ENCODE results near the gene RBPJL. TPM values are rescaled to one million over a fixed set of nuclear protein-coding genes. Genes with fewer than 3 reads are reported as not detected.

Gene RBPJL
- total RNA-seq, 4 donors from 2014 or later = not detected

- no peak for DNase-seq
- in situ Hi-C loops (cut with MboI; ENCODE audit: low pct_ligation_motif_present in 1 of 4, low pct_unique_long_range_greater_than_20kb in 1 of 4, low sequenced_read_pairs in 3 of 4) (loop anchor here in 3 of 4 donors (10.0 to 25.0 kb wide), 4 partner anchors 124 to 462 kb away; no protein-coding TSS in a partner anchor), intact Hi-C loops (cut with DNase I; ENCODE audit: low total_unique reads) (no loop called here)
- H3K27me3 ChIP-seq = peaks cover 60% of the 10 kb centered on the region
- H3K9me3 ChIP-seq = no peaks in the 10 kb centered on the region
- TF ChIP-seq EP300 (IDR thresholded peaks at IDR 0.05; ENCODE audit: low read depth) (no peak), CTCF (IDR thresholded peaks at IDR 0.05) (no peak), POLR2A (IDR thresholded peaks at IDR 0.05) (no peak), POLR2AphosphoS5 (IDR thresholded peaks at IDR 0.05) (no peak)
- H3K4me3 ChIP-seq = no peak overlapping the region
- H3K4me1 ChIP-seq = peaks cover 0 to 9% (median 4%) of the 10 kb centered on the region in 4 donors
- 87 to 100% methylated on average over 6 to 8 of the region's 8 CpGs for WGBS, 2 donors (ENCODE audit: low coverage in 1 of 2)
- no peak overlapping the region for H3K27ac ChIP-seq
- no peaks in the 10 kb centered on the region for H3K36me3 ChIP-seq
Measured at GRCh38 chr20:45313065-45313695, 6.5 kb downstream of the RBPJL start.

GRCh38 chr20:45313943-45314342 is 7.3 kb downstream of the RBPJL start:
- Histone ChIP-seq H3K27me3 (peaks cover 58% of the 10 kb centered on the region), H3K4me3 (no peak overlapping the region)
- intact Hi-C loops (cut with DNase I; ENCODE audit: low total_unique reads) = no loop called here

GRCh38 chr20:45315672-45316071 is 9.0 kb downstream of the RBPJL start:
- Histone ChIP-seq H3K27ac (no peak overlapping the region), H3K4me1 (peaks cover 0 to 18% (median 8%) of the 10 kb centered on the region in 4 donors), H3K36me3 (no peaks in the 10 kb centered on the region), H3K9me3 (no peaks in the 10 kb centered on the region), H3K4me3 (no peak overlapping the region), H3K27me3 (peaks cover 58% of the 10 kb centered on the region)
- intact Hi-C loops (cut with DNase I; ENCODE audit: low total_unique reads) (loop anchor here (5.0 kb wide), 3 partner anchors 57 to 457 kb away; no protein-coding TSS in a partner anchor), in situ Hi-C loops (cut with MboI; ENCODE audit: low pct_ligation_motif_present in 1 of 4, low pct_unique_long_range_greater_than_20kb in 1 of 4, low sequenced_read_pairs in 3 of 4) (loop anchor here (5.0 to 25.0 kb wide), 5 partner anchors 122 to 459 kb away; no protein-coding TSS in a partner anchor)
- DNase-seq = no peak
- TF ChIP-seq CTCF (IDR thresholded peaks at IDR 0.05) (no peak), EP300 (IDR thresholded peaks at IDR 0.05; ENCODE audit: low read depth) (no peak), POLR2AphosphoS5 (IDR thresholded peaks at IDR 0.05) (no peak), POLR2A (IDR thresholded peaks at IDR 0.05) (no peak)
- WGBS, 2 donors (ENCODE audit: low coverage in 1 of 2) = 92 to 94% methylated on average over 4 of the region's 4 CpGs

More at GRCh38 chr20:45313943-45314342, 7.3 kb downstream of the RBPJL start:
- H3K9me3 ChIP-seq = no peaks in the 10 kb centered on the region
- 80 to 82% methylated on average over 2 to 11 of the region's 11 CpGs for WGBS, 2 donors (ENCODE audit: low coverage in 1 of 2)
- in situ Hi-C loops (cut with MboI; ENCODE audit: low pct_ligation_motif_present in 1 of 4, low pct_unique_long_range_greater_than_20kb in 1 of 4, low sequenced_read_pairs in 3 of 4) = loop anchor here in 3 of 4 donors (10.0 to 25.0 kb wide), 4 partner anchors 123 to 461 kb away; no protein-coding TSS in a partner anchor
- DNase-seq = no peak
- TF ChIP-seq EP300 (IDR thresholded peaks at IDR 0.05; ENCODE audit: low read depth) = no peak
- no peak for TF ChIP-seq POLR2AphosphoS5 (IDR thresholded peaks at IDR 0.05)
- no peak for TF ChIP-seq POLR2A (IDR thresholded peaks at IDR 0.05)
- TF ChIP-seq CTCF (IDR thresholded peaks at IDR 0.05) = no peak
- H3K36me3 ChIP-seq = no peaks in the 10 kb centered on the region
- peaks cover 0 to 7% (median 4%) of the 10 kb centered on the region in 4 donors for H3K4me1 ChIP-seq
- no peak overlapping the region for H3K27ac ChIP-seq

DNA sequence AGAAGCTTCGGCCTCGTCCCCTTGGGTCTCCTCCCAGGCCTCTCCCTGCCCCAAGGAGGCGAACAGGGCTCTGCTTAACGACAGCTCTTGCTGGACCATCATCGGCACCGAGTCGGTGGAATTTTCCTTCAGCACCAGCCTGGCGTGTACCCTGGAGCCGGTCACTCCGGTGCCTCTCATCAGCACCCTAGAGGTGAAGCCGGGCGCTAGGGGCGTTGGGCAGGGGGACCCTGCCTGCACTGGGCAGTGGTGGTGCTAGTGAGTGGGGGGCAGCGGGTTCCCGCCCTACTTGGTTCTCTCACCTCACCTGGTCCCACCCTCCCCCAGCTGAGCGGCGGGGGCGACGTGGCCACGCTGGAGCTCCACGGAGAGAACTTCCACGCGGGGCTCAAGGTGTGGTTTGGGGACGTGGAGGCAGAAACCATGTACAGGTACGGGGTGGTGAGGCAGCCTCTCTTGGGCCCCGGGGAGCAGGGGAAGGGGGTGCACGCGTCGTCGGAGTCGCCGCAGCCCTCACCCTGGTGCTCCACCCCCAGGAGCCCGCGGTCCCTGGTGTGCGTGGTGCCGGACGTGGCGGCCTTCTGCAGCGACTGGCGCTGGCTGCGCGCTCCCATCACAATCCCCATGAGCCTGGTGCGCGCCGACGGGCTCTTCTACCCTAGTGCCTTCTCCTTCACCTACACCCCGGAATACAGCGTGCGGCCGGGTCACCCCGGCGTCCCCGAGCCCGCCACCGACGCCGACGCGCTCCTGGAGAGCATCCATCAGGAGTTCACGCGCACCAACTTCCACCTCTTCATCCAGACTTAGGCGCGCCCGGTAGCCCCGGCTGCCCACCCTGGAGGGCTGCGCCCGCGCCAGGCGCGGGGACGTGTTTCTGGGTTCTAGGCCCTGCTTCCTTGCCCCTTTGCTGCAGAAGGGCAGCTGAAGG is 9.8 kb downstream of the RBPJL start:
- no peaks in the 10 kb centered on the region for H3K9me3 ChIP-seq
- TF ChIP-seq POLR2A (IDR thresholded peaks at IDR 0.05) = no peak
- no peak for TF ChIP-seq EP300 (IDR thresholded peaks at IDR 0.05; ENCODE audit: low read depth)
- TF ChIP-seq POLR2AphosphoS5 (IDR thresholded peaks at IDR 0.05) = no peak
- TF ChIP-seq CTCF (IDR thresholded peaks at IDR 0.05) = no peak
- no peak overlapping the region for H3K27ac ChIP-seq
- 62% methylated on average over 63 of the region's 71 CpGs; no CpG with 5 or more reads in 1 of the 2 donors for whole genome bisulfite sequencing, 2 donors (ENCODE audit: low coverage in 1 of 2)
- H3K36me3 ChIP-seq = no peaks in the 10 kb centered on the region
- peaks cover 53% of the 10 kb centered on the region for H3K27me3 ChIP-seq
- in situ Hi-C loops (cut with MboI; ENCODE audit: low pct_ligation_motif_present in 1 of 4, low pct_unique_long_range_greater_than_20kb in 1 of 4, low sequenced_read_pairs in 3 of 4) (loop anchor here (5.0 to 25.0 kb wide), 5 partner anchors 121 to 458 kb away; no protein-coding TSS in a partner anchor), intact Hi-C loops (cut with DNase I; ENCODE audit: low total_unique reads) (loop anchor here (5.0 kb wide), 3 partner anchors 56 to 456 kb away; no protein-coding TSS in a partner anchor)
- peaks cover 0 to 25% (median 14%) of the 10 kb centered on the region in 4 donors for H3K4me1 ChIP-seq
- no peak overlapping the region for H3K4me3 ChIP-seq
- no peak for DNase-seq
